Neutrophil (primary cell): ENCODE results near the gene FLVCR2.

Experiments
- H3K27ac ChIP-seq: fragments of 200-600 bp; sonication (generic); 2 replicates; pipeline ENCODE4 v1.5.1; 2016; ENCODE audit warnings: mild to moderate bottlenecking, moderate library complexity
- H3K27me3 ChIP-seq: fragments of 200-600 bp; sonication (generic); 2 replicates; pipeline ENCODE4 v1.6.0; 2016; ENCODE audit warnings: mild to moderate bottlenecking
- H3K36me3 ChIP-seq: fragments of 200-600 bp; sonication (generic); 2 replicates; pipeline ENCODE4 v1.5.1; 2017
- H3K4me1 ChIP-seq, 2 experiments: fragments of 200-600 bp in 1 of 2; sonication (generic) in 1 of 2; 1 replicate in 1 of 2; 2 replicates in 1 of 2; pipeline versions ENCODE4 v1.5.1 to v1.6.1; 2013 to 2016; ENCODE audit warnings: low read depth in 1 of 2, low read length in 1 of 2, mild to moderate bottlenecking in 1 of 2, moderate library complexity in 1 of 2; ENCODE audit not compliant: control insufficient read depth in 1 of 2, insufficient read depth in 1 of 2
- H3K4me3 ChIP-seq, 2 experiments: fragments of 200-600 bp in 1 of 2; sonication (generic) in 1 of 2; 1 replicate in 1 of 2; 2 replicates in 1 of 2; pipeline ENCODE4 v1.5.1; 2013 to 2016; ENCODE audit warnings: low read depth in 1 of 2, low read length in 1 of 2, mild to moderate bottlenecking in 1 of 2, moderate library complexity in 1 of 2
- H3K9me3 ChIP-seq: fragments of 200-600 bp; sonication (generic); 2 replicates; pipeline ENCODE4 v1.5.1; 2016
- CTCF ChIP-seq: fragments of 200-600 bp; sonication (generic); IDR thresholded peaks from 2 replicates; pipeline ENCODE4 v1.5.1; 2016; ENCODE audit warnings: antibody characterized with exemption

Gene FLVCR2

GRCh38 chr14:75568791-75569190 is 9.6 kb upstream of the FLVCR2 start:
- no peak for TF ChIP-seq CTCF
- Histone ChIP-seq H3K36me3 (no peaks in the 10 kb centered on the region), H3K27me3 (no peaks in the 10 kb centered on the region), H3K4me3 (no peak overlapping the region), H3K4me1 (peaks cover 0 to 3% of the 10 kb centered on the region in 2 experiments), H3K27ac (no peak overlapping the region), H3K9me3 (no peaks in the 10 kb centered on the region)

GRCh38 chr14:75570797-75571196 is 7.6 kb upstream of the FLVCR2 start:
- Histone ChIP-seq H3K9me3 (no peaks in the 10 kb centered on the region), H3K27me3 (no peaks in the 10 kb centered on the region), H3K36me3 (no peaks in the 10 kb centered on the region), H3K4me1 (no peaks in the 10 kb centered on the region), H3K27ac (no peak overlapping the region), H3K4me3 (no peak overlapping the region)
- TF ChIP-seq CTCF: no peak

GRCh38 chr14:75572104-75572503 is 6.3 kb upstream of the FLVCR2 start:
- Histone ChIP-seq H3K4me3 (no peak overlapping the region), H3K27me3 (no peaks in the 10 kb centered on the region), H3K27ac (no peak overlapping the region), H3K36me3 (no peaks in the 10 kb centered on the region), H3K9me3 (no peaks in the 10 kb centered on the region), H3K4me1 (no peaks in the 10 kb centered on the region)
- TF ChIP-seq CTCF: no peak

- H3K27me3 ChIP-seq: peaks cover 19% of the 10 kb centered on the region
These were observed 1.3 kb upstream of the FLVCR2 start for GRCh38 chr14:75577090-75577489.

GRCh38 chr14:75577729-75578101 is 705 bp upstream of the FLVCR2 start:
- peaks cover 19% of the 10 kb centered on the region for H3K27me3 ChIP-seq
- H3K36me3 ChIP-seq: no peaks in the 10 kb centered on the region
- H3K4me3 ChIP-seq: peak overlapping the region; percentile 65
- H3K27ac ChIP-seq: peak overlapping the region; percentile 56
- H3K9me3 ChIP-seq: no peaks in the 10 kb centered on the region
- H3K4me1 ChIP-seq: peaks cover 18 to 24% of the 10 kb centered on the region in 2 experiments
- peak; percentile 21 for TF ChIP-seq CTCF

More at GRCh38 chr14:75577090-75577489, 1.3 kb upstream of the FLVCR2 start:
- TF ChIP-seq CTCF: no peak
- Histone ChIP-seq H3K9me3 (no peaks in the 10 kb centered on the region), H3K4me3 (no peak overlapping the region), H3K4me1 (peaks cover 18 to 24% of the 10 kb centered on the region in 2 experiments), H3K36me3 (no peaks in the 10 kb centered on the region), H3K27ac (no peak overlapping the region)
